Measurements from ENCODE around the gene ADAM12. TPM values are rescaled to one million over a fixed set of nuclear protein-coding genes. Genes with fewer than 3 reads are reported as not detected.

ADAM12 gene
- total RNA-seq (1 to 10 TPM in 2 of 6 donors, under 1 TPM in 4; 0.03 to 3.7 (median 0.37) TPM), polyA plus RNA-seq (under 1 TPM; 0.05 to 0.11 TPM)

- intact Hi-C loops (cut with DNase I), result no loop called here
- Histone ChIP-seq H3K9me3 (no peaks in the 10 kb centered on the region), H3K27me3 (no peaks in the 10 kb centered on the region), H3K27ac (no peak within 1 kb of the TSS), H3K4me1 (peaks cover 0 to 9% (median 0%) of the 10 kb centered on the region in 3 donors), H3K36me3 (no peaks in the 10 kb centered on the region), H3K4me3 (peak within 1 kb of the TSS; percentile 12 to 55 (median 38))
- peak in 4 of 6 donors; percentile 17 to 66 (median 43) for DNase-seq
- FAIRE-seq, result no peak
- WGBS, 2 donors, result 3% methylated on average over 97 to 127 of the region's 127 CpGs
- ATAC-seq, result peak; percentile 41 to 74 (median 46)
- TF ChIP-seq CTCF (IDR thresholded peaks at IDR 0.05), result no peak
Observed at GRCh38 chr10:126387931-126388911, at the start of gene ADAM12. Gene ADAM12 (minus strand): TSS chr10:126388477. CDS start chr10:126388145, 332 bp downstream.

- H3K9me3 ChIP-seq, result no peaks in the 10 kb centered on the region
- DNase-seq, result no peak
- no peak for ATAC-seq
- intact Hi-C loops (cut with DNase I), result no loop called here
- H3K4me3 ChIP-seq, result no peak overlapping the region
- no peaks in the 10 kb centered on the region for H3K4me1 ChIP-seq
- 84 to 87% methylated on average over 2 of the region's 2 CpGs for WGBS, 2 donors
- no peaks in the 10 kb centered on the region for H3K36me3 ChIP-seq
- TF ChIP-seq CTCF (IDR thresholded peaks at IDR 0.05), result no peak
- no peaks in the 10 kb centered on the region for H3K27me3 ChIP-seq
- no peak overlapping the region for H3K27ac ChIP-seq
- no peak for FAIRE-seq
Observed at GRCh38 chr10:126437635-126438406, 49.5 kb upstream of the ADAM12 start.

GRCh38 chr10:126434235-126434634 lies 46.0 kb upstream of the ADAM12 start:
- WGBS, 2 donors, result 23% methylated on average over 5 of the region's 5 CpGs
- Histone ChIP-seq H3K36me3 (no peaks in the 10 kb centered on the region), H3K4me3 (no peak overlapping the region), H3K9me3 (no peaks in the 10 kb centered on the region), H3K27me3 (no peaks in the 10 kb centered on the region), H3K4me1 (no peaks in the 10 kb centered on the region), H3K27ac (no peak overlapping the region)
- no peak for FAIRE-seq
- no peak for TF ChIP-seq CTCF (IDR thresholded peaks at IDR 0.05)
- no peak for ATAC-seq
- intact Hi-C loops (cut with DNase I), result no loop called here
- no peak for DNase-seq

DNA sequence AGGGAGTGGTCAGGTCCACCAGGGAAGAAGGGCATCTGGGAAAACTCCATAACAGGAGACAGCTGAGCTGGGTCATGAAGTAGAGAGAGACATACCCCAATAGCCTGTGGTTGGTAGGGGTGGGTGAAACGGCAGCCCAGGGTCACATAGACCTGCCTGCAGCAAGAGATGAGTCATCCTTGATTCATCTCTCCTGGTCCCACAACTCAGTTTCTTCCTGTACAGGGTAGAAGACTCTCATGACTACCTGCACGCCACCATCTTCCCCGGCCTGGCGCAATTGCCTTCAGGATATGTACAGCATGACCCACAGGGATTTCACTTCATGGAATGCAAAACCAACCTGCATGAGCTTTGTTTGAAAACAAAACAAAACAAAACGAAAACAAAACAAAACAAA lies 45.1 kb upstream of the ADAM12 start:
- ATAC-seq, result no peak
- Histone ChIP-seq H3K4me3 (no peak overlapping the region), H3K9me3 (no peaks in the 10 kb centered on the region), H3K36me3 (no peaks in the 10 kb centered on the region), H3K27ac (no peak overlapping the region), H3K4me1 (no peaks in the 10 kb centered on the region), H3K27me3 (peaks cover 0 to 2% (median 0%) of the 10 kb centered on the region in 4 donors)
- TF ChIP-seq CTCF (IDR thresholded peaks at IDR 0.05), result no peak
- no peak for DNase-seq
- intact Hi-C loops (cut with DNase I), result no loop called here
- 68 to 70% methylated on average over 5 of the region's 5 CpGs for WGBS, 2 donors
- FAIRE-seq, result no peak
